ENCODE results near the gene APBA2.

DNA sequence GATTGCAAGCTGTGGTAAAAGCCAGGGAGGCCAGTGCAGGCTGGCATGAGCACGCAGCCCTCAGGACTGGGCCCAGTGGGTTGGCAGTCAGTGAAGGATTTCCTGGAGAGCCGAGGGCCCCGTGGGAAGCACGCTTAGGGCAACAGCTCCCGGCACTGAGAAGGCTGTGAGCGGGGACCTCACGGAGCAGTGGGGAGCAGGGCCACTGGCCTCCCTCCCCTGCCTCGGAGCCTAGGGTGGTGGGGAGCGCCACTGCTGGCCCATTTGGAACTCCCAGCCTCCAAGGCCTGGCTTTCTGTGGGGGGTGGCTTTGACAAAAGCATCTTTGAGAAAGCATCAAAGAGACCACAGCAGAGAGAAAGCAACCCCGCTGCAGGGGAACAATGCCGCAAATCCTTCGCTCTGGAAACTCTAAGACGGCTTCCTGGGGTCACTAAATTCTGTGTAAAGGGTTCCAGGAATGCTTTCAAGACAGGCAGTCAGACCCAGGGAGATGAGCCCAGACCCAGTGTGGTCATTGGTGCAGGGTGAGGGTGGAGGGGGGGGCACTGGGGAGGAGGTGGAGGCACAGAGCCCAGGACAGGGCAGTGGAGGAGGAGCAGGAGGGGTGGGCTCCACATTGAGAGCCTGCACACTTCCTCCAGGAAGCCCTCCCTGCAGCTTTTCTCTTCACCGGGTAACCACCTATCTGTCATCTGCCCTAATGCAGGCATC is 9.5 kb upstream of the APBA2 start:
- TF ChIP-seq POLR2A (IDR thresholded peaks at IDR 0.05; ENCODE audit: low read length) (no peak), GATA1 (IDR thresholded peaks at IDR 0.05; ENCODE audit: low read depth, low read length) (no peak)
